Stimulated activated CD8-positive, alpha-beta memory T cell treated with anti-CD3 and anti-CD28 coated beads, Interleukin-15, amount 100 ng/mL, for 24 hours (primary cell): Measurements from ENCODE around the gene EPAS1.

Experiments
- DNase-seq: peaks from one replicate; pipeline ENCODE4 v3.0.0-alpha.2; 2020; ENCODE audit warnings: low read depth

The EPAS1 gene

GRCh38 chr2:46273919-46274318, 23.3 kb upstream of the EPAS1 start:
- DNase-seq: no peak

GRCh38 chr2:46274586-46274985, 22.6 kb upstream of the EPAS1 start:
- no peak for DNase-seq

GRCh38 chr2:46275995-46276394, 21.2 kb upstream of the EPAS1 start:
- DNase-seq: no peak

- no peak for DNase-seq
Observed at GRCh38 chr2:46276642-46277041, 20.6 kb upstream of the EPAS1 start.

- DNase-seq: no peak
Observed at GRCh38 chr2:46277431-46278190, 19.6 kb upstream of the EPAS1 start.

GRCh38 chr2:46278952-46279351, 18.3 kb upstream of the EPAS1 start:
- DNase-seq: no peak

- no peak for DNase-seq
Observed at GRCh38 chr2:46281939-46282338, 15.3 kb upstream of the EPAS1 start.

GRCh38 chr2:46283693-46284092, 13.5 kb upstream of the EPAS1 start:
- DNase-seq: no peak

GRCh38 chr2:46284260-46284659, 12.9 kb upstream of the EPAS1 start:
- no peak for DNase-seq

GRCh38 chr2:46284796-46285195, 12.4 kb upstream of the EPAS1 start:
- no peak for DNase-seq

GRCh38 chr2:46286715-46287114, 10.5 kb upstream of the EPAS1 start:
- no peak for DNase-seq

GRCh38 chr2:46290078-46290477, 7.1 kb upstream of the EPAS1 start:
- no peak for DNase-seq

- DNase-seq: no peak
Observed at GRCh38 chr2:46293466-46293865, 3.7 kb upstream of the EPAS1 start.

- no peak for DNase-seq
Observed at GRCh38 chr2:46294176-46294836, 2.9 kb upstream of the EPAS1 start.

- no peak for DNase-seq
Observed at GRCh38 chr2:46296216-46296839, 879 bp upstream of the EPAS1 start.

GRCh38 chr2:46297546-46298271, 502 bp downstream of the EPAS1 start:
- DNase-seq: no peak

- no peak for DNase-seq
Observed at GRCh38 chr2:46298272-46298521, 990 bp downstream of the EPAS1 start.

- DNase-seq: no peak
Observed at GRCh38 chr2:46298522-46299353, 1.5 kb downstream of the EPAS1 start.

- no peak for DNase-seq
Observed at GRCh38 chr2:46299365-46300263, 2.4 kb downstream of the EPAS1 start.

- no peak for DNase-seq
Observed at GRCh38 chr2:46300406-46300832, 3.2 kb downstream of the EPAS1 start.
